DND-41 (cell line): Measurements from ENCODE around the gene PSG2.
A peak's percentile ranks its signal among the peaks of the same experiment; 100 is the strongest.
"Not testable (repeated sequence)": the region's sequence is repeated elsewhere in the genome, so short reads cannot be mapped to it uniquely, and the experiment has no call there.

Experiments
- ATAC-seq: fragments of 200-7000 bp; cut with Tn5 transposase; 3 replicates; pipeline ENCODE4 v1.9.1; 2021; ENCODE audit warnings: low read depth; ENCODE audit not compliant: insufficient read depth
- DNase-seq: peaks from one replicate; pipeline ENCODE4 v3.0.0-alpha.2; 2020
- H2AFZ ChIP-seq: 2 replicates; pipeline ENCODE4 v1.6.0; 2012; ENCODE audit warnings: low read depth, low read length
- H3K27ac ChIP-seq: 2 replicates; pipeline ENCODE4 v1.5.1; 2012; ENCODE audit warnings: low read length, inconsistent platforms
- H3K27me3 ChIP-seq: fragments of 200-600 bp; sonication (generic); 2 replicates; pipeline ENCODE4 v1.6.0; 2012; ENCODE audit warnings: low read length, mild to moderate bottlenecking, inconsistent platforms; ENCODE audit not compliant: insufficient read depth, poor library complexity
- H3K36me3 ChIP-seq: 2 replicates; pipeline ENCODE4 v1.5.1; 2012; ENCODE audit warnings: low read length, inconsistent platforms; ENCODE audit not compliant: insufficient read depth
- H3K4me1 ChIP-seq: 2 replicates; pipeline ENCODE4 v1.5.1; 2012; ENCODE audit warnings: mild to moderate bottlenecking, low read length; ENCODE audit not compliant: insufficient read depth
- H3K4me2 ChIP-seq: 2 replicates; pipeline ENCODE4 v1.6.0; 2012; ENCODE audit warnings: mild to moderate bottlenecking, moderate library complexity, low read length, inconsistent platforms; ENCODE audit not compliant: insufficient read depth
- H3K4me3 ChIP-seq, 2 experiments: fragments of 200-600 bp in 1 of 2; shearing (Covaris generic) in 1 of 2; 2 replicates each; pipeline ENCODE4 v1.5.1; 2012 to 2016; ENCODE audit warnings: inconsistent platforms in 2 of 2, low read length in 2 of 2, mild to moderate bottlenecking in 2 of 2, low read depth in 1 of 2, moderate library complexity in 1 of 2
- H3K79me2 ChIP-seq: 2 replicates; pipeline ENCODE4 v1.6.0; 2012; ENCODE audit warnings: low read length, inconsistent platforms; ENCODE audit not compliant: insufficient read depth
- H3K9ac ChIP-seq: 2 replicates; pipeline ENCODE4 v1.6.0; 2012; ENCODE audit warnings: low read depth, mild to moderate bottlenecking, inconsistent platforms, low read length, moderate library complexity
- H3K9me3 ChIP-seq: 2 replicates; pipeline ENCODE4 v1.5.1; 2012; ENCODE audit warnings: low read length, moderate library complexity, mild to moderate bottlenecking, inconsistent platforms; ENCODE audit not compliant: insufficient read depth, severe bottlenecking
- H4K20me1 ChIP-seq: 2 replicates; pipeline ENCODE4 v1.6.0; 2012; ENCODE audit warnings: low read length; ENCODE audit not compliant: insufficient read depth
- CTCF ChIP-seq: IDR thresholded peaks from 2 replicates; pipeline ENCODE4 v1.5.1; 2012; ENCODE audit warnings: borderline replicate concordance, low read length, moderate library complexity, mild to moderate bottlenecking; ENCODE audit not compliant: poor library complexity, severe bottlenecking; ENCODE audit errors: extremely low read depth
- EZH2 ChIP-seq: IDR thresholded peaks from 3 replicates; pipeline ENCODE4 v1.6.1; 2012; ENCODE audit warnings: borderline replicate concordance, low read depth, mild to moderate bottlenecking, moderate library complexity, low read length, inconsistent platforms; ENCODE audit not compliant: severe bottlenecking

PSG2 gene

GRCh38 chr19:43046578-43046977, 35.9 kb downstream of the PSG2 start:
- H3K4me3 ChIP-seq, H3K79me2 ChIP-seq, H3K9me3 ChIP-seq, H3K9ac ChIP-seq, DNase-seq, ATAC-seq, H3K27ac ChIP-seq, H4K20me1 ChIP-seq, H3K4me1 ChIP-seq, H3K27me3 ChIP-seq, H2AFZ ChIP-seq, H3K36me3 ChIP-seq, H3K4me2 ChIP-seq: not testable (repeated sequence)

- H2AFZ ChIP-seq, H3K36me3 ChIP-seq, H3K27ac ChIP-seq, H3K79me2 ChIP-seq, H3K9ac ChIP-seq, H3K4me1 ChIP-seq, H3K9me3 ChIP-seq, ATAC-seq, H3K4me3 ChIP-seq, H3K27me3 ChIP-seq, DNase-seq, H3K4me2 ChIP-seq, H4K20me1 ChIP-seq: not testable (repeated sequence)
These were observed 38.9 kb downstream of the PSG2 start for GRCh38 chr19:43043492-43044180.

- not testable (repeated sequence) for H3K27ac ChIP-seq, H4K20me1 ChIP-seq, DNase-seq, H3K36me3 ChIP-seq, ATAC-seq, H3K27me3 ChIP-seq, H3K9me3 ChIP-seq, H3K79me2 ChIP-seq, H3K4me3 ChIP-seq, H3K9ac ChIP-seq, H2AFZ ChIP-seq, H3K4me2 ChIP-seq, H3K4me1 ChIP-seq
- TF ChIP-seq CTCF, result peak; percentile 30
These were observed 50.9 kb downstream of the PSG2 start for GRCh38 chr19:43031645-43032044.

- DNase-seq (no peak), ATAC-seq (no peak)
- Histone ChIP-seq H3K79me2 (no peaks in the 10 kb centered on the region), H2AFZ (no peak overlapping the region), H3K4me2 (no peak overlapping the region), H3K27me3 (no peaks in the 10 kb centered on the region), H3K27ac (no peak overlapping the region), H3K36me3 (no peaks in the 10 kb centered on the region), H4K20me1 (no peaks in the 10 kb centered on the region), H3K4me1 (no peaks in the 10 kb centered on the region), H3K4me3 (no peak overlapping the region), H3K9ac (no peak overlapping the region), H3K9me3 (no peaks in the 10 kb centered on the region)
- TF ChIP-seq CTCF, result no peak
- TF ChIP-seq EZH2, result no peak
These were observed 53.6 kb downstream of the PSG2 start for GRCh38 chr19:43028866-43029265.
